ENCODE results near the gene AURKA. TPM values are rescaled to one million over a fixed set of nuclear protein-coding genes. Genes with fewer than 3 reads are reported as not detected.

AURKA gene
- polyA plus RNA-seq, 2 donors, result 5.5 to 8.7 TPM

GRCh38 chr20:56423211-56423610 lies 31.2 kb upstream of the AURKA start:
- WGBS, 2 donors, result 100% methylated on average over 1 of the region's 1 CpG
- Histone ChIP-seq H3K36me3 (ENCODE audit: control insufficient read depth in 2 of 2, insufficient read depth in 2 of 2, low read length in 1 of 2) (no peaks in the 10 kb centered on the region), H3K27ac (ENCODE audit: low read depth in 2 of 2, low read length in 1 of 2) (no peak overlapping the region), H3K27me3 (ENCODE audit: control insufficient read depth in 1 of 2, insufficient read depth in 2 of 2, low read length in 2 of 2) (no peaks in the 10 kb centered on the region), H3K4me1 (ENCODE audit: control insufficient read depth in 2 of 2, insufficient read depth in 2 of 2, low read length in 1 of 2) (peaks cover 0 to 2% of the 10 kb centered on the region in 2 donors), H3K9me3 (ENCODE audit: control insufficient read depth in 2 of 2, insufficient read depth in 1 of 2, low read depth in 1 of 2, low read length in 1 of 2) (no peaks in the 10 kb centered on the region), H3K4me3 (ENCODE audit: low read depth in 1 of 2, low read length in 2 of 2) (no peak overlapping the region)

GRCh38 chr20:56422824-56423189 lies 30.8 kb upstream of the AURKA start:
- H3K4me1 ChIP-seq (ENCODE audit: control insufficient read depth in 2 of 2, insufficient read depth in 2 of 2, low read length in 1 of 2), result peaks cover 0 to 2% of the 10 kb centered on the region in 2 donors
- 72% methylated on average over 4 of the region's 4 CpGs for WGBS, 2 donors
- H3K4me3 ChIP-seq (ENCODE audit: low read depth in 1 of 2, low read length in 2 of 2), result no peak overlapping the region
- no peaks in the 10 kb centered on the region for H3K36me3 ChIP-seq (ENCODE audit: control insufficient read depth in 2 of 2, insufficient read depth in 2 of 2, low read length in 1 of 2)
- no peaks in the 10 kb centered on the region for H3K27me3 ChIP-seq (ENCODE audit: control insufficient read depth in 1 of 2, insufficient read depth in 2 of 2, low read length in 2 of 2)
- peak overlapping the region in 1 of 2 donors; percentile 30 for H3K27ac ChIP-seq (ENCODE audit: low read depth in 2 of 2, low read length in 1 of 2)
- no peaks in the 10 kb centered on the region for H3K9me3 ChIP-seq (ENCODE audit: control insufficient read depth in 2 of 2, insufficient read depth in 1 of 2, low read depth in 1 of 2, low read length in 1 of 2)

GRCh38 chr20:56422076-56422823 lies 30.2 kb upstream of the AURKA start:
- peaks cover 0 to 2% of the 10 kb centered on the region in 2 donors for H3K4me1 ChIP-seq (ENCODE audit: control insufficient read depth in 2 of 2, insufficient read depth in 2 of 2, low read length in 1 of 2)
- H3K27me3 ChIP-seq (ENCODE audit: control insufficient read depth in 1 of 2, insufficient read depth in 2 of 2, low read length in 2 of 2), result no peaks in the 10 kb centered on the region
- no peak overlapping the region for H3K27ac ChIP-seq (ENCODE audit: low read depth in 2 of 2, low read length in 1 of 2)
- H3K9me3 ChIP-seq (ENCODE audit: control insufficient read depth in 2 of 2, insufficient read depth in 1 of 2, low read depth in 1 of 2, low read length in 1 of 2), result no peaks in the 10 kb centered on the region
- no peaks in the 10 kb centered on the region for H3K36me3 ChIP-seq (ENCODE audit: control insufficient read depth in 2 of 2, insufficient read depth in 2 of 2, low read length in 1 of 2)
- WGBS, 2 donors, result 51 to 60% methylated on average over 9 of the region's 9 CpGs
- no peak overlapping the region for H3K4me3 ChIP-seq (ENCODE audit: low read depth in 1 of 2, low read length in 2 of 2)

GRCh38 chr20:56420940-56421688 lies 29.1 kb upstream of the AURKA start:
- Histone ChIP-seq H3K27ac (ENCODE audit: low read depth in 2 of 2, low read length in 1 of 2) (no peak overlapping the region), H3K4me1 (ENCODE audit: control insufficient read depth in 2 of 2, insufficient read depth in 2 of 2, low read length in 1 of 2) (peaks cover 0 to 2% of the 10 kb centered on the region in 2 donors), H3K4me3 (ENCODE audit: low read depth in 1 of 2, low read length in 2 of 2) (no peak overlapping the region), H3K36me3 (ENCODE audit: control insufficient read depth in 2 of 2, insufficient read depth in 2 of 2, low read length in 1 of 2) (no peaks in the 10 kb centered on the region), H3K9me3 (ENCODE audit: control insufficient read depth in 2 of 2, insufficient read depth in 1 of 2, low read depth in 1 of 2, low read length in 1 of 2) (no peaks in the 10 kb centered on the region), H3K27me3 (ENCODE audit: control insufficient read depth in 1 of 2, insufficient read depth in 2 of 2, low read length in 2 of 2) (no peaks in the 10 kb centered on the region)
- 81% methylated on average over 11 of the region's 11 CpGs for WGBS, 2 donors

- peaks cover 0 to 2% of the 10 kb centered on the region in 2 donors for H3K4me1 ChIP-seq (ENCODE audit: control insufficient read depth in 2 of 2, insufficient read depth in 2 of 2, low read length in 1 of 2)
- H3K27ac ChIP-seq (ENCODE audit: low read depth in 2 of 2, low read length in 1 of 2), result no peak overlapping the region
- no peak overlapping the region for H3K4me3 ChIP-seq (ENCODE audit: low read depth in 1 of 2, low read length in 2 of 2)
Observed at GRCh38 chr20:56420028-56420427, 28.0 kb upstream of the AURKA start.

GRCh38 chr20:56418385-56418861 lies 26.4 kb upstream of the AURKA start:
- Histone ChIP-seq H3K4me1 (ENCODE audit: control insufficient read depth in 2 of 2, insufficient read depth in 2 of 2, low read length in 1 of 2) (peaks cover 0 to 2% of the 10 kb centered on the region in 2 donors), H3K36me3 (ENCODE audit: control insufficient read depth in 2 of 2, insufficient read depth in 2 of 2, low read length in 1 of 2) (no peaks in the 10 kb centered on the region), H3K27me3 (ENCODE audit: control insufficient read depth in 1 of 2, insufficient read depth in 2 of 2, low read length in 2 of 2) (no peaks in the 10 kb centered on the region), H3K4me3 (ENCODE audit: low read depth in 1 of 2, low read length in 2 of 2) (no peak overlapping the region), H3K27ac (ENCODE audit: low read depth in 2 of 2, low read length in 1 of 2) (peak overlapping the region; percentile 28 to 53), H3K9me3 (ENCODE audit: control insufficient read depth in 2 of 2, insufficient read depth in 1 of 2, low read depth in 1 of 2, low read length in 1 of 2) (no peaks in the 10 kb centered on the region)
- 69 to 72% methylated on average over 11 of the region's 11 CpGs for WGBS, 2 donors

More at GRCh38 chr20:56420028-56420427, 28.0 kb upstream of the AURKA start:
- Histone ChIP-seq H3K9me3 (ENCODE audit: control insufficient read depth in 2 of 2, insufficient read depth in 1 of 2, low read depth in 1 of 2, low read length in 1 of 2) (no peaks in the 10 kb centered on the region), H3K36me3 (ENCODE audit: control insufficient read depth in 2 of 2, insufficient read depth in 2 of 2, low read length in 1 of 2) (no peaks in the 10 kb centered on the region), H3K27me3 (ENCODE audit: control insufficient read depth in 1 of 2, insufficient read depth in 2 of 2, low read length in 2 of 2) (no peaks in the 10 kb centered on the region)
- whole genome bisulfite sequencing, 2 donors, result 65 to 76% methylated on average over 2 of the region's 2 CpGs

GRCh38 chr20:56417911-56418310 lies 25.9 kb upstream of the AURKA start:
- H3K27ac ChIP-seq (ENCODE audit: low read depth in 2 of 2, low read length in 1 of 2), result peak overlapping the region in 1 of 2 donors; percentile 28
- WGBS, 2 donors, result 83 to 88% methylated on average over 4 of the region's 4 CpGs
- H3K27me3 ChIP-seq (ENCODE audit: control insufficient read depth in 1 of 2, insufficient read depth in 2 of 2, low read length in 2 of 2), result no peaks in the 10 kb centered on the region
- no peak overlapping the region for H3K4me3 ChIP-seq (ENCODE audit: low read depth in 1 of 2, low read length in 2 of 2)
- H3K36me3 ChIP-seq (ENCODE audit: control insufficient read depth in 2 of 2, insufficient read depth in 2 of 2, low read length in 1 of 2), result no peaks in the 10 kb centered on the region
- no peaks in the 10 kb centered on the region for H3K9me3 ChIP-seq (ENCODE audit: control insufficient read depth in 2 of 2, insufficient read depth in 1 of 2, low read depth in 1 of 2, low read length in 1 of 2)
- peaks cover 0 to 2% of the 10 kb centered on the region in 2 donors for H3K4me1 ChIP-seq (ENCODE audit: control insufficient read depth in 2 of 2, insufficient read depth in 2 of 2, low read length in 1 of 2)

- Histone ChIP-seq H3K4me3 (ENCODE audit: low read depth in 1 of 2, low read length in 2 of 2) (no peak overlapping the region), H3K9me3 (ENCODE audit: control insufficient read depth in 2 of 2, insufficient read depth in 1 of 2, low read depth in 1 of 2, low read length in 1 of 2) (no peaks in the 10 kb centered on the region), H3K27me3 (ENCODE audit: control insufficient read depth in 1 of 2, insufficient read depth in 2 of 2, low read length in 2 of 2) (no peaks in the 10 kb centered on the region), H3K36me3 (ENCODE audit: control insufficient read depth in 2 of 2, insufficient read depth in 2 of 2, low read length in 1 of 2) (no peaks in the 10 kb centered on the region), H3K4me1 (ENCODE audit: control insufficient read depth in 2 of 2, insufficient read depth in 2 of 2, low read length in 1 of 2) (no peaks in the 10 kb centered on the region), H3K27ac (ENCODE audit: low read depth in 2 of 2, low read length in 1 of 2) (no peak overlapping the region)
- 94 to 97% methylated on average over 7 of the region's 7 CpGs for WGBS, 2 donors
Observed at GRCh38 chr20:56417402-56417801, 25.4 kb upstream of the AURKA start.

GRCh38 chr20:56414842-56415765 lies 23.1 kb upstream of the AURKA start:
- WGBS, 2 donors, result 78 to 84% methylated on average over 12 of the region's 12 CpGs
- Histone ChIP-seq H3K36me3 (ENCODE audit: control insufficient read depth in 2 of 2, insufficient read depth in 2 of 2, low read length in 1 of 2) (no peaks in the 10 kb centered on the region), H3K9me3 (ENCODE audit: control insufficient read depth in 2 of 2, insufficient read depth in 1 of 2, low read depth in 1 of 2, low read length in 1 of 2) (no peaks in the 10 kb centered on the region), H3K27me3 (ENCODE audit: control insufficient read depth in 1 of 2, insufficient read depth in 2 of 2, low read length in 2 of 2) (no peaks in the 10 kb centered on the region), H3K4me3 (ENCODE audit: low read depth in 1 of 2, low read length in 2 of 2) (no peak overlapping the region), H3K4me1 (ENCODE audit: control insufficient read depth in 2 of 2, insufficient read depth in 2 of 2, low read length in 1 of 2) (no peaks in the 10 kb centered on the region), H3K27ac (ENCODE audit: low read depth in 2 of 2, low read length in 1 of 2) (no peak overlapping the region)
